NB4 (cell line): ENCODE data around the gene SLC39A13.

ENCODE experiments used
- CTCF ChIP-seq: IDR thresholded peaks from one replicate; pipeline ENCODE4 v1.5.1; 2012; ENCODE audit warnings: low read depth, low read length
- MYC ChIP-seq: IDR thresholded peaks from 2 replicates; pipeline ENCODE4 v1.6.1; 2011; ENCODE audit warnings: low read depth, low read length
- POLR2A ChIP-seq: IDR thresholded peaks from 2 replicates; pipeline ENCODE4 v1.6.1; 2011; ENCODE audit warnings: mild to moderate bottlenecking; ENCODE audit not compliant: insufficient read length; ENCODE audit errors: extremely low read depth

- TF ChIP-seq CTCF = no peak
- TF ChIP-seq MYC = peak; percentile 33; the same call in 1 of the 2 replicates
- peak; percentile 31 for TF ChIP-seq POLR2A
These were observed 31.6 kb upstream of the SLC39A13 start for GRCh38 chr11:47376525-47377371.
